Putamen (tissue), 1 donor: Measurements from ENCODE around the gene EXOC7.

ENCODE experiments used
- DNase-seq: peaks from one replicate; pipeline ENCODE4 v3.0.0-alpha.2; 2016; ENCODE audit warnings: low spot score

The EXOC7 gene

GRCh38 chr17:76120658-76121008 is 17.0 kb upstream of the EXOC7 start:
- no peak for DNase-seq

- DNase-seq: no peak
These were observed 16.1 kb upstream of the EXOC7 start for GRCh38 chr17:76119409-76120371.

- DNase-seq: no peak
These were observed 11.7 kb upstream of the EXOC7 start for GRCh38 chr17:76115138-76115754.

GRCh38 chr17:76111956-76112355 is 8.4 kb upstream of the EXOC7 start:
- no peak for DNase-seq

GRCh38 chr17:76107509-76107908 is 3.9 kb upstream of the EXOC7 start:
- DNase-seq: no peak

- no peak for DNase-seq
These were observed 3.1 kb upstream of the EXOC7 start for GRCh38 chr17:76106703-76107102.

GRCh38 chr17:76104896-76105231 is 1.3 kb upstream of the EXOC7 start:
- no peak for DNase-seq

GRCh38 chr17:76104140-76104895 is 731 bp upstream of the EXOC7 start:
- DNase-seq: no peak

- DNase-seq: no peak
These were observed 678 bp downstream of the EXOC7 start for GRCh38 chr17:76102944-76103273.

- DNase-seq: no peak
These were observed 5.8 kb downstream of the EXOC7 start for GRCh38 chr17:76097716-76098295.

GRCh38 chr17:76095943-76096342 is 7.6 kb downstream of the EXOC7 start:
- no peak for DNase-seq

- DNase-seq: no peak
These were observed 9.5 kb downstream of the EXOC7 start for GRCh38 chr17:76094046-76094445.

GRCh38 chr17:76092526-76093413 is 10.8 kb downstream of the EXOC7 start:
- no peak for DNase-seq

- no peak for DNase-seq
These were observed 11.9 kb downstream of the EXOC7 start for GRCh38 chr17:76091526-76092286.

- DNase-seq: no peak
These were observed 13.0 kb downstream of the EXOC7 start for GRCh38 chr17:76090517-76091129.

GRCh38 chr17:76089680-76090516 is 13.7 kb downstream of the EXOC7 start:
- DNase-seq: no peak

- no peak for DNase-seq
These were observed 14.6 kb downstream of the EXOC7 start for GRCh38 chr17:76088868-76089576.

- no peak for DNase-seq
These were observed 15.3 kb downstream of the EXOC7 start for GRCh38 chr17:76088041-76088867.
